PFSK-1 (cell line): ENCODE measurements around the gene INTS11.

Experiments
- POLR2AphosphoS5 ChIP-seq: IDR thresholded peaks from 2 replicates; pipeline ENCODE4 v1.6.1; 2012; ENCODE audit warnings: low read depth, mild to moderate bottlenecking, control low read depth, low read length, moderate library complexity
- REST ChIP-seq, 2 experiments: IDR thresholded peaks; 2 replicates each; pipeline versions ENCODE4 v1.6.1 to v1.8.0; 2011 to 2012; ENCODE audit warnings: low read depth in 2 of 2, low read length in 2 of 2, control low read depth in 1 of 2, inconsistent platforms in 1 of 2, mild to moderate bottlenecking in 1 of 2, moderate library complexity in 1 of 2; ENCODE audit not compliant: insufficient read depth in 1 of 2
- SIN3A ChIP-seq: IDR thresholded peaks from 2 replicates; pipeline ENCODE4 v1.6.1; 2012; ENCODE audit warnings: mild to moderate bottlenecking, low read length, moderate library complexity, borderline replicate concordance; ENCODE audit not compliant: insufficient read depth

DNA sequence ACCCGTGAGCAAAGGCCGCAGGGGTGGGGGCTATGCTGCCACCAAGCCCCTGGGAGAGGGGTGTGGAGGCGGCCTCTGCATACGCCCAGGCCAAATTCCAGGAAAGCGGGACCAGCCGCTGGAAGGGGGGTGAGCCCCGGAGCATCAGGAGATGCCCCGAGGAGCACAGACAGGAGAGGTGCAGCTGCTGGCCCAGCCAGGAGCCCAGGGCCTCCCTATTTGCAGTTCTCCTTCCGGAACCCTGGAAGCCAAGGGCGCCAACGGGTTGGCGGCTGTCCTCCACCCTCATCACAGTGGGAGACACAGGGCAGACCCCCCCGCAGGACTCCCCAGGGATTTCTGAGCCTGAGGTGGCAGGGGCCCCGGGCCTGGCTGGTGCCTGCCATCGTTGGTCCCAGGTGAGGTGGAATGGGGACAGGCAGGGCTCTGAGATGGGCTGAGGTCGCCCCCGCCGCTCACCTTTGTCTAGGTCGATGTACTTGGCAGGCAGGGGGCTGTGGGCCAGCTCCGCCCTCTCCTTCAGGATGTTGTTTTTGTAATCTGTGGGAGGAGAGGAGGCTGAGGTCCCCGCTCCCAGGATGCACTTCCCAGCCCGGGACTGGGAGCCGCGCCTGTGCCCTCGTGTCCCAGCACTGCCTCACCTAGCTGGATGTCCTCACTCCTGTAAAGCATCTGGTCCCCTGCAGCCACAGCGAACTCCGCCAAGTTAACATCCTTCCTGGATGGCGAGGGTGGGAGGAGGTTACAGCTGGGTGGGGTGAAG, 29.1 kb upstream of the INTS11 start:
- TF ChIP-seq SIN3A = no peak
- TF ChIP-seq POLR2AphosphoS5 = no peak
- TF ChIP-seq REST (IDR thresholded peaks at IDR 0.05; ENCODE audit: insufficient read depth in 1 of 2, low read depth in 2 of 2, low read length in 2 of 2) = no peak
